ENCODE data around the gene ANK3.

DNA sequence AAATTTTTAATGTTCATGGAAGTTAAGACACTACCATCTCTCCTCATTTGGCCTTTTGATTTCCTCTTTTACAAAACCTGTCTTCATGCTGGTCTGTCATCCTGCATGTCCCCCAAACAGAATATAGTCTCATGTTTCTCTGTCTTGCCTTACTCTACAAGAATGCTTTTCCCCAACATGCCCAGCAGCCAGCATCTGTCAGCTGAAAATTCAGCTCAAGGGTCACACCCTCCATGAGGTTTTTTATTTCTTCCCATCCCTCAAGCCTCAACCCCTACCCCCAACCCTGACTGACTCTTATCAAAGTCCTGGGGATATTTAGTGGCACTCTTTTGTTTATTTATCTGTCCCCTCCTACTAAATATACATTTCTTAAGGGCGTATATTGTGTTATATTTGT lies 202.0 kb downstream of the ANK3 start:
- no peak for TF ChIP-seq POLR2A (IDR thresholded peaks at IDR 0.05)
- TF ChIP-seq, protein P1, sequence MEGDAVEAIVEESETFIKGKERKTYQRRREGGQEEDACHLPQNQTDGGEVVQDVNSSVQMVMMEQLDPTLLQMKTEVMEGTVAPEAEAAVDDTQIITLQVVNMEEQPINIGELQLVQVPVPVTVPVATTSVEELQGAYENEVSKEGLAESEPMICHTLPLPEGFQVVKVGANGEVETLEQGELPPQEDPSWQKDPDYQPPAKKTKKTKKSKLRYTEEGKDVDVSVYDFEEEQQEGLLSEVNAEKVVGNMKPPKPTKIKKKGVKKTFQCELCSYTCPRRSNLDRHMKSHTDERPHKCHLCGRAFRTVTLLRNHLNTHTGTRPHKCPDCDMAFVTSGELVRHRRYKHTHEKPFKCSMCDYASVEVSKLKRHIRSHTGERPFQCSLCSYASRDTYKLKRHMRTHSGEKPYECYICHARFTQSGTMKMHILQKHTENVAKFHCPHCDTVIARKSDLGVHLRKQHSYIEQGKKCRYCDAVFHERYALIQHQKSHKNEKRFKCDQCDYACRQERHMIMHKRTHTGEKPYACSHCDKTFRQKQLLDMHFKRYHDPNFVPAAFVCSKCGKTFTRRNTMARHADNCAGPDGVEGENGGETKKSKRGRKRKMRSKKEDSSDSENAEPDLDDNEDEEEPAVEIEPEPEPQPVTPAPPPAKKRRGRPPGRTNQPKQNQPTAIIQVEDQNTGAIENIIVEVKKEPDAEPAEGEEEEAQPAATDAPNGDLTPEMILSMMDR (IDR thresholded peaks at IDR 0.05), result no peak
